Measurements from ENCODE around the gene MSL1. TPM values are rescaled to one million over a fixed set of nuclear protein-coding genes. Genes with fewer than 3 reads are reported as not detected.
A peak's percentile ranks its signal among the peaks of the same experiment; 100 is the strongest.

MSL1 gene
- total and polyA plus RNA-seq, 8 donors = 84.1 to 203 (median 184) TPM

GRCh38 chr17:40103071-40103661 lies 18.6 kb upstream of the MSL1 start:
- H3K27me3 ChIP-seq = no peaks in the 10 kb centered on the region
- H3K9me3 ChIP-seq = no peaks in the 10 kb centered on the region
- DNase-seq = peak in 1 of 4 donors; percentile 58
- no peak for TF ChIP-seq CTCF (IDR thresholded peaks at IDR 0.05)
- H3K27ac ChIP-seq = peak overlapping the region; percentile 48 to 60
- no peaks in the 10 kb centered on the region for H3K36me3 ChIP-seq
- peak; percentile 0 for ATAC-seq
- intact Hi-C loops (cut with DNase I) = no loop called here
- H3K4me3 ChIP-seq = no peak overlapping the region
- peaks cover 42 to 97% of the 10 kb centered on the region in 2 donors for H3K4me1 ChIP-seq

- Histone ChIP-seq H3K27me3 (no peaks in the 10 kb centered on the region), H3K36me3 (no peaks in the 10 kb centered on the region), H3K4me3 (no peak overlapping the region), H3K4me1 (peaks cover 40 to 97% of the 10 kb centered on the region in 2 donors), H3K27ac (peak overlapping the region; percentile 48 to 60), H3K9me3 (no peaks in the 10 kb centered on the region)
- intact Hi-C loops (cut with DNase I) = no loop called here
- ATAC-seq = no peak
- no peak for DNase-seq
- no peak for TF ChIP-seq CTCF (IDR thresholded peaks at IDR 0.05)
These were observed 18.1 kb upstream of the MSL1 start for GRCh38 chr17:40103688-40104087.

GRCh38 chr17:40104594-40105486 lies 16.9 kb upstream of the MSL1 start:
- no peak for TF ChIP-seq CTCF (IDR thresholded peaks at IDR 0.05)
- Histone ChIP-seq H3K4me3 (no peak overlapping the region), H3K27ac (no peak overlapping the region), H3K9me3 (no peaks in the 10 kb centered on the region), H3K4me1 (peaks cover 42 to 99% of the 10 kb centered on the region in 2 donors), H3K36me3 (no peaks in the 10 kb centered on the region), H3K27me3 (no peaks in the 10 kb centered on the region)
- intact Hi-C loops (cut with DNase I) = no loop called here
- ATAC-seq = no peak
- DNase-seq = no peak

- Histone ChIP-seq H3K36me3 (no peaks in the 10 kb centered on the region), H3K4me1 (peaks cover 50 to 99% of the 10 kb centered on the region in 2 donors), H3K27ac (peak overlapping the region; percentile 92), H3K27me3 (no peaks in the 10 kb centered on the region), H3K9me3 (no peaks in the 10 kb centered on the region), H3K4me3 (no peak overlapping the region)
- ATAC-seq (no peak), DNase-seq (no peak)
- no peak for TF ChIP-seq CTCF (IDR thresholded peaks at IDR 0.05)
- intact Hi-C loops (cut with DNase I) = no loop called here
These were observed 15.7 kb upstream of the MSL1 start for GRCh38 chr17:40105861-40106759.
